CD4-positive, alpha-beta T cell treated with Interleukin-17A for 4 hours (primary cell): Measurements from ENCODE around the gene AFDN.

Experiments
- DNase-seq: peaks from one replicate; pipeline ENCODE4 v3.0.0-alpha.2; 2020; ENCODE audit warnings: mixed read lengths

AFDN gene

DNA sequence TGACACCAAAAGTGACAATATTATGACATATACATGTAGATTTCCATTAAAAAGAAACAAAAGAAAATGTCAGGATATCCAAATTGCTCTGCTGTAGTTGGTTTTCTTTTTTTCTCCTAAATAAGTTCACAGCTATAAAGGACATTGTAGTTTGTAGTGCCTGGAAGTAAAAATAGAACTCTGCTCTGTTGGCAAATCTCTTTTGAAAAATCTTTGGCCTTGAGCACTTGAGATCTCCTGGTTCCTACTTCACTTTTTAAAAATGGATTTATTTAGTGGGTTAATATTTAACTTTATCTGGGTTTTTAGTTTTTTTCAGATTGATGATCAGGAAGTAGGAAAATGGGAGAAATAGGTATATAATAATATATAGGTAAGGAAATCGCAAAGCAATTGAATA, 52.9 kb downstream of the AFDN start:
- DNase-seq: no peak

DNA sequence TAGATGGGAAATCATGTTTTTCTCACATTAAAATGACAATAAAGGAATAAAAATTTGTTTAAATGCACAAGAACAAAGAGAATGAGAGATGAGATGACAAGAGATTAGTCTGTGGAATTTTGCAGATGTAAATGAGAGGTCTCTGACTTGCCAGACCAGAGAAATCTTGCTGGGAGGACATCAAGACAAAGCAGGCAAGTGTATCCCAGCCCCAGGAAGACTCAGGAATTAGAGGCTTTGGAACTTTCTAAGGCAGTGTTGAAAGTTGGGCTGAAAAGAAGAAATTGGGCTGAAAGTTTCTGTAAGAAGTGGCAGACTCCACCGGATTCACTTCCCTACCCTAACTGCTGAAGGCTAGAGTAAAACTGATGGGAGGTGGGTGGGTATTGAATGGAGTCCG, 54.6 kb downstream of the AFDN start:
- DNase-seq: no peak

DNA sequence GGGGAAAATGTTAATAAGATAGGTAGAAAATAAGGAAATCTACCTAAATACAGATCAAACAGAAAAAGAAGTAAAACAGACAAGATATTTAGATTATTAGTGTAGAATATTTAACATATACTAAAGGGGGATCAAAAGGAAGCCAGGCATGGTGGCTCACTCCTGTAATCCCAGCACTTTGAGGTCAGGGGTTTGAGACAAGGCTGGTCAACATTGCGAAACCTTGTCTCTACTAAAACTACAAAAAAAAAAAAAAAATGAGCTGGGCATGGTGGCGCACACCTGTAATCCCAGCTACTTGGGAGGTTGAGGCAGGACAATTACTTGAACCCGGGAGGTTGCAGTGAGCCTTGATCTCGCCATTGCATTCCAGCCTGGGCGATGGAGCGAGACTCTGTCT, 55.5 kb downstream of the AFDN start:
- no peak for DNase-seq

DNA sequence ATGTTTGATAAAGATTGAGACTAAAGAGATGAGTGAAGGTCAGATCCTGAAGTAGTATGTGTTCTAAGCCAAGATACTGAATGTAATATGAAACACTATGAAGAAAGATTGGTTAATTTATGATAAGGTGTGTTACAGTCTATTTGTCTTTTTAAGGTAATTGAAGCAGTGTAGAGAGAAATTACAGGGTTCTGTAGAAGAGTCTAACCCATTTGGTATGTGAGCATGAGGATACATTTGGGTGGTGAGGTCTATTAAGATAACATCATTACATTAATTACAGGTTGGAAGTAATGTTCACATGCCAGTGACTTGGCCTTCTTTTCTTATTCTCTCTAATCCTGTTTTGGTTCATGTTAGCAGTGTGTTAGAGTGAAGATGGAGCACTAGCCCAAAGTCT, 61.4 kb downstream of the AFDN start:
- no peak for DNase-seq

DNA sequence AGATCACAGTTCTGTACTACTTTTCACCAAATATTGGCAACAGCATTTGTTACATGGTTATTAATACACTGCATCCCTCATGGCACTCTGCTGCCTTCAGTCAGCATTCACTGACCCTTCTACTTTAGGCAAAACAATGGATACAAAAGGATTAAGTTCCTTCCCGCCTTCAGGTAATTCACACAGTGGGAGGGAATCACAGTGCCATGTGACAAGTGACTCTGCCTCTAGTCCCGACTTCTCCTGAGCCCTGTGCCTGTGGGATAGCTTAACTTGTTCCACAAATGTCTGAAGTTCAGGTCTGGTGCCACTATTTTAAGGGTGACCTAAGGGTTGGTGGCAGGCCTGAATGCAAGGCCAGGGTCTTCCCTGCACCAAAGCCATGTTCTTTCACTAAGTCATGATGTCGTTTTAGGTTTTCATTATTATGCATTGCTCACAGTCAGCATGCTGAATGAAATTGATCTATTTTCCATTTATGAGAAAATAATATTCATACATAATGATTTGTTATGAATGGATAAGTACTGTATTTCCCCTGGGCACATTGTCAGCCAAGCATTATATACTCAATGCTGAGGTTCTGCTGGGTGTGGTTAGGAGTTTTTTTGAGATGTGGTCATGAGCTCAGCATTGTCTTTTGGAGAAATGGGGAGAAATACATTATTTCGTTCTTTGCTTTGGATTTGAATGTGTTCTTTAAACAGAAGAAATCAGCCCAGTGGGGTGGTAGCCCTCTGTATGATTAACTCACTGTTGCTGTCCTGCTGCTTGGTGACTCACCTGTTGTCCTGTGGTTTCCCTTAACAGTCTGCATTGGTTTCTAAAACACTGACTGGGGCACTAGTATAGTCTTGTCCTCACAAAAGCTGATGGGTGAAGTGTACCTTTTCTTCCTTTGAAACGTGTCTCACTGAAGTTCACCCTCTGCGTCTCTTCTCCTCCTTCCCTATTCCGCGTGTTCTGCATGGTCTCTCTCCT, 66.4 kb downstream of the AFDN start:
- DNase-seq: no peak

DNA sequence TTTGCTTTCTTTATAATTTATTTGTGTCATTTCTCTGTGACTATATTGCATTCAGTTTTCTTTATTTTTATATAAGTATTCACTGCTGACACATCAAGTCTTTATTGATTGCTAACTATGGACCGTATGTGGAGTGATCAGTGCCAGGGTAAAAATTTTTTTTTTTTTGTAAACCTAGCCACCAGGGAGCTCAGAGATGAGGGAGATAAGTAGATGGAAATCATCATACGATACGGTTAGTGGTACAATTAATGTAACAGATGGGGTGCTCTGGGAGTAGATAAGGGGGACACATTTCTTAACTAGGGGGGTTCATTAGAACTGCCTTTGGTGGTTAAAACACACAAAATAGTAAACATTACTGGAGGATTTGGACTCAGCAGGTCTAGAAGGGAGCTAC, 68.3 kb downstream of the AFDN start:
- no peak for DNase-seq

DNA sequence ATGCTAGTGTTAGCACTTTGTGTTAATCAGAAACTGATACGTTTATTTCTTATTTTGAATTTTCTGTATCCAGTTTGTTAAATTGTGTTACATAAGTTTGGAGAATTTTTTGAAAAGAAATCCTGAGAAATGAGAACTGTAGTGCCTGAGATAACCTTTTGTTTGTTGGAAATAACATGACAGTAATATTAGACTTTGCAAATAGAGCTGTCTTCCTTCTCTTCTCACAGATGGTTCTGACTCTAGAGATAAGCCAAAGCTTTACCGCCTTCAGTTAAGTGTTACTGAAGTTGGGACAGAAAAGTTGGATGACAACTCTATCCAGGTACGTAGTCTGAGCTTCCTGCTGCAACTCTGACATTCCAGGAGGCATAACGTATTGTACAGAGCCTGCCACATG, 69.9 kb downstream of the AFDN start:
- no peak for DNase-seq

DNA sequence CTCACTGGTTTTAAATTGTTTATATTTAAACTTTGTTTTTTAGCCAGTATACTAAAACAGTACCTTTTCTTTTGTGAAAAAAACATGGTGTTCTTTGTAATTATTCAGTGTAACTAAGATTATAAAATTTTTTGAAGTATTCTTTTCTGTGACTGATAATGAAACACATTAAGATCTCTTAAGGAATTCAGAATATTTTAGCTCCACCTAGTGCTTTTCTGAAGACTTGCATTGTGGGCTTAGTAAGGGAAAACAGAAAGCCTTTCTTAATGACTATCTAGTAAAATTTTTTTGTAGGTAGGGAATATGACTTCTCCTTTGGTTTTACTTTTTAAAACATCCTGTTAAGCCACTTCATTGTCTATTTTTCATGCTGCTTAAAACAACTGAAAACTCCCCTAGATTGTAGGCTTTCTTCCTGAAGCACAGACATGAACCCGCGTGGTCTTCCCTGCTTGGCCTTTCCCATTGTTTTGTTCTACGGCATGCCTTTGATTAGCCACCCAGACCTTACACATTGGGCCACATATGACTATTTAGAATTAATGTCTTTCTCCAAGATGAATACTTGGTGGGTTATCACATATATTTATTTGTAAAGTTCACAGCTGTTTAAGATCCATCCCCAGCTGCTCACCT, 72.1 kb downstream of the AFDN start:
- DNase-seq: no peak

DNA sequence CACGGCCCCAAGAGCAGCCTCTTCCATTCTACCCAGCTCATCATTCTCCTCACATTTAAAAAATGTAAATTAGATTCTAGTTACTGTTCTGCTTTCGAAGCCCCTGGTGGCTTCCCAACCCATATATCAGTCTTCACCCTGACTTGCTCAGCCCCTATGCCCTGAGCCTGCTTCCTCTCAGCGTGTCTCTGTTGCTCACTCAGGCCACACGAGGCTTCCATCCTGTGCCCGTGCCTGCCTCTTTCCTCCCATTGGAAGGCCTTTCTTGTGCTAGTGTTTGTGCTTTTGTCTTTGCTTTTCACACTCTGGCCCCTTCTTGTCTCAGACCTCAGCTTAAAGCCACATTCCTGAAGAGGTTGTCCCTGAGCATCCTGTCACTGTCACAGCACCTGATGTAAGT, 78.1 kb downstream of the AFDN start:
- no peak for DNase-seq

DNA sequence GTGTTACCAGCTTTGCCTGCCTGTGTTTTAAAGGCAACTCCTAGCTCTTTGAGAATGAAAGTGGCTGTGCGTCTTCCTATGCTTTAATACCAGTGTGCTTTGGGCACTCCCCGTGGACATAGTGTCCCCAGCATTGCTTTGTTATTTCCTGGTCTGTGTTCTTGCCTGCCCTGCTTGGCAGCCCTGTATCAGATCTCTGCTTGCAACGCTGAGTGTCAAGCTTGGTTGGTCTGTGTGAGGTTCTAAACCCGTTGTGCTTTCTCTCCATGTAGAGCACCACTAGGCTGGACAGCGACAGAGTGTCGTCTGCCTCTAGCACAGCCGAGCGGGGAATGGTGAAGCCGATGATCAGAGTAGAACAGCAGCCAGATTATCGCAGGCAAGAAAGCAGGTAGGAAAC, 80.2 kb downstream of the AFDN start:
- no peak for DNase-seq

DNA sequence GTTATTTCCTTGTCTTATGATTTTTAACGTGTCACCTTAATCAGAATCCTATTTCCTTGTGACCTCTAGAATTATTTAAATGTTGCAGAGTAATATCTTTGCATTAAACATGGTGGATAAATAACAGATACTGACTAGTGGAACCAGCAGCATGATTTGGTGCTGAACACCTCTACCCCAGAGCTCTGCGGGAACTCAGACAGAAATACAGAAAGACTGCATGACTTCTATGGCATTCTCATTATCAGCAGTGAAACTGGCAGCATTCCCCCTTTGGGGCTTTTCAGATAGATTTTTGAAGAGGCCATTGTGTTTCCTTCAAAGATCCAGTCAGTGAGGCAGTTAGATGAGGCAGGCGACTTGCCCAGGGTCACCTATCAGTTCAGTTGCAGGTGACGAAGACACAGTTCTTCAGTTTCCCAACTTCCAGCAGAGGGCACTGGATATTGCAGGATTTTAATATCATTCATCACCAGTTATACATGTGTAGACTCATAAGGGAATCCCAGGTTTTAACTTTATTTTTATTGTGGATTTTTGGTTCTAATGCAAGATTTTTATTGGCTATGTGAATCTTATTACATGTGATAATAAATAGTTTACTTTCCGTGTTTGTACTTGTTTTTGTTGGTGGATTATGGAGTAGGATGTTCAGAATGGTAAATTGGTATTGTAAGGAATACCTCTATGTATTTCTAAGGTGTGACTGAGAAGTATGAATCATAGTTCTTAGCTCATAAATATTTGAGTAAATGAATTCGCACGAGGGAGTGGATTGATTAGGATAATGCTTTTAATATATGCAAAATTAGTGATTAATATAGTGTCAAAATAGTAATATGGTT, 81.3 kb downstream of the AFDN start:
- DNase-seq: no peak

DNA sequence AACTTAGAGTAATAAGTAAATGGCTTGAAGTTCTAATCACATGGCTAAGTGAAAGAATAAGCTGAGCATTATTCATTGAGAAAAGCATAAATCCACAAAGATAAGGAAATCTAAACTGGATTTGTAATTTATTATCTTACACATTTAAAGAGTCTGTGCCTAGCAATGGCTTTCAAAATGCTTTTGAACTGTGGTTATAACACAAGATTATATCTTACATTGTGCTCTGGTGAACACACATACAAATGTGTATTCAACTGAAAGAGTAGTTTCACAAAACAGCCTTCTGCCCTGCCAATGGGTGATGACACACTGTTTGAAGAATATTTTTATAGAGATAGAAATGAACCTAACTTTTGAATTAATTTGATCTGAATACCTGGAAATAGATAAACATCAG, 83.3 kb downstream of the AFDN start:
- no peak for DNase-seq

DNA sequence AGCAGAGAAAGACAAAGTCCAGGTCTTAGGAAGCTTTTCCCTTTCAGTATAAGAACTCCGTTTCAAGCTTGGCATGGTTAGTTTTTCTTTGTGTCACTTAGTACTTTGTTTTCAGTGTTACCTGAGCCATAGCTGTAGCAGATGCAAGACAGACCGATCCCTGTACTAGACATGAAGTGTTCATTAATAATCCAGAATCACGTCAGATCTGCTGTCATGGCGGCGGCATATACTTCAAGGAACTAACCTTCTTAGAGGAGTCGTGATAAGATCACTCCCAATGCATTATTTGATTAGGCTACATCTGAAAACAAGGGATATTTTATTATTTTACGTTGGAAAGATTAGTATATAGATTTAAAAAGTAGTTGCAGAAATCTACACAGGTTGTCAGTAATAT, 83.9 kb downstream of the AFDN start:
- DNase-seq: no peak

DNA sequence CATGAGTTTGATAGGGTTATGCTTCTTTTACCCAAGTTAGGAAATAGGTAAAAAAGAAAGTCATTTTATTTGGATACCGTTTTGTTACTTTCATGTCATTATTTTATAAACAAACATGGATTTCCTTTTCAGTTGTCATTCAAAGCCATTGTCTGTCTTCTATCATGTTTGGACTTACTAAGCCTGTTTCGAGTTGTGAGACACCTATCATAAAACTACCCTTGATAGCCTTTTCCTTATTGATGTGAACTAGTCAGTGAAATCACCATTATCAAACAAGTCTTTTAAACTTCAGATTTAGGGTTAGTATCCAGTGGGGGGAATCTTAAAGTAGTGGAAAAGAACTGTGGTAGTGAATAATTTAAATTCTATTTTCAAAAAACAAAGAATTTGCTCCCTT, 85.8 kb downstream of the AFDN start:
- DNase-seq: no peak

DNA sequence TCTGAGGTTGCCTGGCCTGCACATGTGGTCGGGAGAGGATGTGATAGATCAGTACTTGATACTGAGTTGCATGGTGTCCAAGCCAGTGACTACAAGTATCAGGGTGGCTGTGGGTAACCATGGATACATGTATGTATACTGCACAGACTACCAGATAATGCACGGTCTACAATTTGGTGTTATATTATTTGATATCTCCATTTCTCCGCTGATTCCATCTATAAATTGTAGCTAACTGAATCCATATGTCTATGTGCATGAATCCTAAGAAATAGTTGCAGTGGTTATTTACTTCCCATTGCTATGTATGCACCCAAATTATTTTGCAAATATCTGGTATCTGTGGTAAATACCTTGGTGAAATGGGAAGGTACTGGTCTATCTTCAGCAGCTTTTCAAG, 87.0 kb downstream of the AFDN start:
- DNase-seq: no peak

DNA sequence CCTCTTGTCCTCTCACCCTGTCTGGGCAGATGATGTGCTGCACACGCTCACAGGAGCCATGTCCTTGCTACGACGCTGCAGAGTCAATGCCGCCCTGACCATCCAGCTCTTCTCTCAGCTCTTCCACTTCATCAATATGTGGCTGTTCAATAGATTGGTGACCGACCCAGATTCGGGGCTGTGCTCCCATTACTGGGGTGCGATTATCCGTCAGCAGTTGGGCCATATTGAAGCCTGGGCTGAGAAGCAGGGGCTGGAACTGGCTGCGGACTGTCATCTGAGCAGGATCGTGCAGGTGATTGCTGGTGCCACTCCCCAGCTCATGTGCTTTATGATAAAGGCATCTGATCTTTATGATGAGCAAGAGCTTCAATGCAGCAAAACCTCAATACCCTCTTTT, 88.4 kb downstream of the AFDN start:
- DNase-seq: no peak

DNA sequence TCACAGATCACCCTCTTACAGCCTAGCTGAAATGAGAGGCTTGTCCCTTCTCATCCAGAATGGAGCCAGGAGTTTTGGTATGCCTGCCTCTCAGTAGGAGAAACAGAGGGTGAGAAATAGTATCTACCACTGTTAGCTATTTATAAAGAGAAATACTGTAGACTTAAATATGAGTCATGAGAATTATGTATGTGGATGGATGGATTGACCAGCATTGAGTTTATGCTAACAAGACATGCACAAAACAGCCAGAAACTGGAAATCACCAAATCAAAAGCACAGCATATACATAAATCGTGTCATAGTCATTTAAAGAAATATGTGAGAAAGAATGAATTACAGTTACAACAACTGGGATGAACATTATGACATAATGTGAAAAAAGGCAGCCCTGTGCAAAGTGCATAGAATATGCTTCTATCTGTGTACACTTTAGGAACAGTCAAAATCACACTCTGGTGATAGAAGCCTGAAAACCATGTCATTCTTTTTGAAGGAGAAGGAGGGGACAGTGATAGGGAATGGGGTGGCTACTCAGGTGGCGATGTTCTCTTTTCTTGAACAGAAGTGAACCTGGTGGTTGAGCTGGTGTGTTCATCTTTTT, 90.9 kb downstream of the AFDN start:
- DNase-seq: no peak

DNA sequence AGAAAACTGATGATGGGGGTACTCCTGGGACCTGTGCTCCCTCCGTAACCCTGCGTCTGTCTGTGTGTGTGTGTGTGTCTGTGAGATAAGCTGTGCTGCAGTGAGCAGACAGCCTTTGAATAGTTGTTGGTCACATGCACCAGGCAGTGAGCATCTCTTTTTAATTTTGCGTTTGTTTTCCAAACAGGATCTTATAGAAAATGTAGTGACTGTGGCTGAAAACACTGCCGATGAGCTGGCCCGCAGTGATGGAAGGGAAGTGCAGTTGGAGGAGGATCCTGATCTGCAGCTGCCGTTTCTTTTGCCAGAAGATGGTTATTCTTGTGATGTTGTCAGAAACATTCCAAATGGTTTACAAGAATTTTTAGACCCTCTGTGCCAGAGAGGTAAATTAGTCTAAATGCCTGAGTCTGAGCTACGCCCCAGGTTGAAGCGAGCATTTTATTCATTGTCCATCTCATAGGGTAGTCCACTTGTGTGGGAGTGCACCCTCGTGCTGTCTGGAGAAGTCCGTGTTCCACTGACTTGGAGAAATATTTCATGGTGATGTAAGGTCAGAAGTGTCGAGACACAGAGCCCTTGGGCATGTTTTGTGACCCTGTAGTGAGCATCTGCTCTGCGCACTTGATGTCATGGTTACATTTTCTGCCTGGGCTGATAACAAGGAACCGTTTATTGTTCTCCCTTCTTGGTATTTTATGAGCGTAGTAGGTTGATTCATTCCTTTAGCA, 92.0 kb downstream of the AFDN start:
- no peak for DNase-seq

DNA sequence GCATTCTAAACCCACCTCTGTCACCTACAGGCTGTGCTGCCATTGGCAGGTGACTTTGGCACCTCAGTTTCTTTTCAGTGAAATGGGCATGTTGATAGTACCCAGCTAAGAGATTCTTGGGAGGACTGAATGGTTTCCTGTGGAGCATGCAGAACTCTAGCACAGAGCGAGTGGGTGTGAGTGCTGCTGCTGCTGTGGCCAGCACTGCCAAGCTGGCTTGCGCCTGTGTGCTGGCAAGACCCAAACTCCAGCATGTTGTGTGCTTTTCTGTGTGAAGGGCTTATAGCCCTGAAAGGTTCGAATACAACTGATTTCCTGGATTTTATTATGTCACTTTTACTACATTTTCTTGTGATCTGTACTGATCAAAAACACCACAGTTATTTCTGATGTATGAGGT, 92.6 kb downstream of the AFDN start:
- DNase-seq: no peak

DNA sequence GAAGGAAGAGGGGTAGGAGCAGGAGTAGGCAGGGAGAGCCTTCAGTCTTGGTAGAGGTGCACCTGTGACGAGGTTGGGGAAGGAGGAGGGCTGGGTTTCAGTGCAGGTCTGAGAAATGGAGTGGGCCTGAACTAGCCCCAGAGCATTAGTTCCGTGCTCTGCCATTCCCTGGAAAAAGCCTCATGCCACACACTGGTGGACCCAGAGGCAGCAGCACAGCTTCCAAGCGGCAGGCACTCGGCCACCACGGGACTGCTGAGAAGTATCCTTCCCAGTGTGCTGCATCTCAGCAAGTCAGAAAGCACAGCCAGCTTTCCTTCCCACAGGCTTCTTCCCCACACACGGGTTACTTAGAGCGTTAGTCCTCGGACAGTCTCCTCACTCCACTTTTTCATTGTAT, 93.5 kb downstream of the AFDN start:
- no peak for DNase-seq

DNA sequence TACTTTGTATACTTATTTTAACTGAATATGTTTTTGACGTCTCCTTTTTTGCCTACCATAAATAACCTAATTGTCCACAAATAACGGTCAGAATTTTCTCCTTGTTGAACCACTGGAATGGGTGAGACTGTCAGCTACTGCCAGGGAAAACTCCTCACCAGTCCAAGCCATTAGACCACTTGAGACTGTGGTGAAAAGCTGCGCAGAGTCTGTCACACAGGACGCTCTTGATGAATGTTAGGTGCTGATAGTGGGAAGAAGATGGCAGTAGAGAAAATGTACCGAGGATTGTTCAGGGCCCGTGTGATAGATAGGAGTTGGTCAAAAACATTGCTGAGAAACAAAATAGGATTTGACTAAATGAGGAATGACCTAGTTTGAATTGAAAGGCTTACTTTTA, 95.1 kb downstream of the AFDN start:
- no peak for DNase-seq

DNA sequence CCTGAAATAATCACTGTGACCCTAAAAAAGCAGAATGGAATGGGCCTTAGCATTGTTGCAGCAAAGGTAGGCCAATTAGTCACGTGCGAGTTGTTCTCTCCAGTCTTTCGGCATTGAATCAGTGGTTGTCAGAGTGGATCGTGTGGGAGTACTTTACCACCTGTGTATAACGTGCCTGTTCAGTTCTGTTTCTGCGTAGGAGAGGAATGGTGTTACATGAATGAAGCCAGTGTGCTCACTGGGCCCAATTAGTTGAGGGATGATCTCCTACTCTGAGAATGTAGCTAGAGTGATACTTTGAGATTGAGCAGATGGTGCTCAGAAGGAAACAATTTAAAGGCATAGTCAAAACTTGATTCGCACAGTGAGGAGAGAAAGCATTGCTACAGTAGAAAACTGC, 98.3 kb downstream of the AFDN start:
- no peak for DNase-seq

DNA sequence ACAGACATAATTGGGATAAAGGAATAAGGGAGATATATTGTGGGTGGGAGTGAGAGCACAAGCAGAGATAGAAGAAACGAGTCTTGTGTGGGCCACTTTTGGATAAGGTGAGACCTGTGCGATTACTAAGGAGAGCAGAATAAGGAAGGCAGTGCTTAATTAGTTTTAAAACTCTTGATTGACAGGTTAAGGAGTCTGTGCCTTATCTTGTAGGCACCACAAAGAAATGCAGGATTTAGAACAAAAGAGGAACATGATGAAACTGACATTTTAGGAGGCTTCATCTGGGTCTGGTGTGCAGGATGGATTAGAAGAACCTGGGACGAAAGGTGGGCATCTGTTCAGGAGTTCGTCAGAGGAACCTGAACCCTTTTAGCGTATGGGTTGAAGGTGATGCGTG, 100.5 kb downstream of the AFDN start:
- no peak for DNase-seq
